SK-N-SH (cell line): ENCODE results near the gene MTUS2. TPM values are rescaled to one million over a fixed set of nuclear protein-coding genes. Genes with fewer than 3 reads are reported as not detected.
A peak's percentile ranks its signal among the peaks of the same experiment; 100 is the strongest.

Source experiments
- CTCF ChIA-PET: fragments of 300-600, 350-600 bp; formaldehyde crosslinking; extraction: SDS; loops from one replicate; lab custom pipeline; 2021; lab: Yijun Ruan, JAX
- POLR2A ChIA-PET: fragments of 350-600 bp; sonication (Branson Sonifier 250); formaldehyde crosslinking; extraction: SDS; loops from one replicate; lab custom pipeline; 2020; ENCODE audit warnings: antibody characterized with exemption, inconsistent platforms; lab: Yijun Ruan, JAX
- DNase-seq: peaks from one replicate; pipeline ENCODE4 v3.0.0; 2012
- H2AFZ ChIP-seq: fragments of 200-600 bp; sonication (generic); 2 replicates; pipeline ENCODE4 v1.8.1; 2016; ENCODE audit warnings: antibody characterized with exemption, mild to moderate bottlenecking, low read depth
- H3F3A ChIP-seq: fragments of 200-600 bp; sonication (generic); replicated peaks from 2 replicates; pipeline ENCODE3; 2016; ENCODE audit warnings: antibody characterized with exemption, mild to moderate bottlenecking; ENCODE audit not compliant: insufficient read depth
- H3K27ac ChIP-seq, 2 experiments: fragments of 200-500 bp in 1 of 2; fragments of 200-600 bp in 1 of 2; sonication (Bioruptor generic) in 1 of 2; sonication (generic), shearing (Covaris generic) in 1 of 2; 2 replicates each; pipeline versions ENCODE4 v1.5.1 to v1.6.1; 2014 to 2016; ENCODE audit warnings: low read depth in 2 of 2, inconsistent platforms in 1 of 2, low read length in 1 of 2, mild to moderate bottlenecking in 1 of 2, mixed read lengths in 1 of 2
- H3K27me3 ChIP-seq: fragments of 200-600 bp; sonication (generic), shearing (Covaris generic); 2 replicates; pipeline ENCODE4 v1.6.1; 2016; ENCODE audit warnings: mixed run types; ENCODE audit not compliant: insufficient read depth
- H3K36me3 ChIP-seq, 2 experiments: fragments of 200-500 bp in 1 of 2; fragments of 200-600 bp in 1 of 2; sonication (Bioruptor generic) in 1 of 2; sonication (generic) in 1 of 2; replicated peaks in 1 of 2; 2 replicates each; pipeline versions ENCODE3 to v1.5.1; 2014 to 2016; ENCODE audit warnings: low read length in 1 of 2, mild to moderate bottlenecking in 1 of 2; ENCODE audit not compliant: insufficient read depth in 2 of 2, control insufficient read depth in 1 of 2
- H3K4me1 ChIP-seq, 2 experiments: fragments of 200-500 bp in 1 of 2; fragments of 200-600 bp in 1 of 2; sonication (Bioruptor generic) in 1 of 2; sonication (generic), shearing (Covaris generic) in 1 of 2; 2 replicates each; pipeline versions ENCODE4 v1.5.1 to v1.6.1; 2014 to 2016; ENCODE audit warnings: low read depth in 1 of 2, low read length in 1 of 2, mixed run types in 1 of 2; ENCODE audit not compliant: insufficient read depth in 2 of 2, control insufficient read depth in 1 of 2
- H3K4me2 ChIP-seq: fragments of 200-600 bp; sonication (generic), shearing (Covaris generic); 2 replicates; pipeline ENCODE4 v1.6.1; 2017; ENCODE audit warnings: mixed run types
- H3K4me3 ChIP-seq, 2 experiments: fragments of 200-500 bp in 1 of 2; fragments of 200-600 bp in 1 of 2; sonication (Bioruptor generic) in 1 of 2; sonication (generic), shearing (Covaris generic) in 1 of 2; 2 replicates each; pipeline versions ENCODE4 v1.5.1 to v1.8.1; 2014 to 2016; ENCODE audit warnings: low read depth in 2 of 2, inconsistent platforms in 1 of 2, low read length in 1 of 2, mild to moderate bottlenecking in 1 of 2, mixed read lengths in 1 of 2, moderate library complexity in 1 of 2
- H3K79me2 ChIP-seq: fragments of 200-600 bp; sonication (generic); 2 replicates; pipeline ENCODE4 v1.8.1; 2017; ENCODE audit warnings: mild to moderate bottlenecking; ENCODE audit not compliant: insufficient read depth
- H3K9ac ChIP-seq: fragments of 200-600 bp; sonication (generic); 2 replicates; pipeline ENCODE4 v1.6.1; 2017; ENCODE audit warnings: mixed run types
- H3K9me2 ChIP-seq: fragments of 200-600 bp; sonication (generic); 2 replicates; pipeline ENCODE4 v1.6.1; 2017; ENCODE audit warnings: mixed run types
- H3K9me3 ChIP-seq: fragments of 200-600 bp; sonication (generic); 2 replicates; pipeline ENCODE4 v1.6.1; 2017; ENCODE audit warnings: mixed run types, mild to moderate bottlenecking, moderate library complexity
- H4K20me1 ChIP-seq: fragments of 200-600 bp; sonication (generic); 2 replicates; pipeline ENCODE4 v1.6.1; 2017; ENCODE audit warnings: mild to moderate bottlenecking, mixed run types; ENCODE audit not compliant: insufficient read depth
- EP300 ChIP-seq, 2 experiments: IDR thresholded peaks; 2 replicates each; pipeline versions ENCODE4 v1.4.0 to v1.6.1; 2012; ENCODE audit warnings: borderline replicate concordance in 1 of 2, low read depth in 1 of 2, low read length in 1 of 2
- FOSL2 ChIP-seq: IDR thresholded peaks from 2 replicates; pipeline ENCODE4 v1.4.0; 2012; ENCODE audit warnings: low read depth, mild to moderate bottlenecking, moderate library complexity, borderline replicate concordance
- FOXJ3 ChIP-seq: sonication (generic); formaldehyde crosslinking; IDR thresholded peaks from 2 replicates; pipeline ENCODE4 v1.5.1; 2020; ENCODE audit warnings: mild to moderate bottlenecking, missing genetic modification reagents
- GATA2 ChIP-seq: sonication (generic); formaldehyde crosslinking; IDR thresholded peaks from 2 replicates; pipeline ENCODE4 v1.5.0; 2020; ENCODE audit warnings: mild to moderate bottlenecking, missing genetic modification reagents
- MEF2A ChIP-seq: IDR thresholded peaks from 2 replicates; pipeline ENCODE4 v1.4.0; 2012; ENCODE audit warnings: low read depth, borderline replicate concordance
- MXI1 ChIP-seq: IDR thresholded peaks from 2 replicates; pipeline ENCODE4 v1.6.1; 2012; ENCODE audit warnings: mild to moderate bottlenecking, low read depth, low read length, improper control_type of control experiment
- NFIC ChIP-seq: IDR thresholded peaks from 2 replicates; pipeline ENCODE4 v1.4.0; 2012; ENCODE audit warnings: borderline replicate concordance
- PBX3 ChIP-seq: IDR thresholded peaks from 2 replicates; pipeline ENCODE4; 2012
- POLR2AphosphoS5 ChIP-seq: IDR thresholded peaks from 2 replicates; pipeline ENCODE4 v1.6.1; 2012; ENCODE audit warnings: low read depth, low read length
- RCOR1 ChIP-seq: fragments of 150-350 bp; IDR thresholded peaks from 2 replicates; pipeline ENCODE4 v1.6.1; 2017; ENCODE audit warnings: antibody characterized with exemption, low read length
- RXRA ChIP-seq: IDR thresholded peaks from 2 replicates; pipeline ENCODE4 v1.4.0; 2012; ENCODE audit warnings: low read depth, mild to moderate bottlenecking, borderline replicate concordance
- TEAD4 ChIP-seq: IDR thresholded peaks from 2 replicates; pipeline ENCODE4 v1.4.0; 2012; ENCODE audit warnings: mild to moderate bottlenecking, borderline replicate concordance; ENCODE audit not compliant: insufficient read depth
- WGBS: methylation state at CpG from one replicate; pipeline ENCODE4 v1.1.6; 2017; ENCODE audit warnings: low lambda C conversion rate; 5-methylcytosine and 5-hydroxymethylcytosine counted together
- polyA plus RNA-seq, 3 experiments: library from polyadenylated mRNA; depleted of rRNA; stranded (reverse); fragments of >200 nt; gene quantifications; 2 replicates each; pipeline ENCODE4 v1.2.3, GENCODE V29; 2012

MTUS2 gene
- polyA plus RNA-seq, 1 of the 3 experiments (the other 2 are of a cell fraction): 1.7 TPM

DNA sequence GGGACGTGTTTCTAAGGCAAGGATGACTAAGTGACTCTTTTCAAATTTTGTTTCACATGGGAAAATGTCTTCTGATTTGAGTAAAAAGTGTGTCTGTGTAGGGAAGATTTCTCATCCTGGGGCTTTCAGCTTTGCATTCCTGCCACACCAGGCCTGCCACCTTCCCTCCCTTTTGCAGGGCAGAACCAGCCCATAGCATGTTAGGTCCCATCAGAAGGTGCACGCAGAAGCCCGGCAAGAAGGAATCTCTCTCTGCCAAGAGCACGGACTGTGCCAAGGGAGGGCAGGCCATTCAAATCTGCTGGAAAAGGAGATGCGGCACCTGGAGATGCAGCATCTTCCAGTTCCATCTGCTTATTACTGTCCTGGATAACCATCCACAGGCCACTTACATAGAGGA is 563.3 kb downstream of the MTUS2 start:
- no peak overlapping the region for H3K9ac ChIP-seq
- H2AFZ ChIP-seq: no peak overlapping the region
- POLR2A ChIA-PET: no interaction called here
- TF ChIP-seq TEAD4 (no peak), FOXJ3 (no peak), RXRA (no peak), POLR2AphosphoS5 (no peak), NFIC (no peak), MEF2A (no peak)
- TF ChIP-seq, all 33 proteins: peak for 0
- CTCF ChIA-PET: interaction anchor here (0.9 to 2.3 kb wide), 5 partner anchors 14 to 88 kb away, joined by 3 to 9 read pairs (median 5); no protein-coding TSS in a partner anchor
- Histone ChIP-seq H3K4me3 (no peak overlapping the region), H3K36me3 (no peaks in the 10 kb centered on the region), H3K79me2 (no peaks in the 10 kb centered on the region), H3K9me2 (no peaks in the 10 kb centered on the region), H3F3A (no peaks in the 10 kb centered on the region), H3K27ac (no peak overlapping the region), H3K4me1 (peaks cover 0 to 19% of the 10 kb centered on the region in 2 experiments; a peak in 2 of 4 replicates), H3K4me2 (no peak overlapping the region), H3K27me3 (no peaks in the 10 kb centered on the region; the same call in 1 of the 2 replicates), H3K9me3 (no peaks in the 10 kb centered on the region), H4K20me1 (no peaks in the 10 kb centered on the region)
- DNase-seq: no peak
- 51% methylated on average over 3 of the region's 5 CpGs for WGBS

DNA sequence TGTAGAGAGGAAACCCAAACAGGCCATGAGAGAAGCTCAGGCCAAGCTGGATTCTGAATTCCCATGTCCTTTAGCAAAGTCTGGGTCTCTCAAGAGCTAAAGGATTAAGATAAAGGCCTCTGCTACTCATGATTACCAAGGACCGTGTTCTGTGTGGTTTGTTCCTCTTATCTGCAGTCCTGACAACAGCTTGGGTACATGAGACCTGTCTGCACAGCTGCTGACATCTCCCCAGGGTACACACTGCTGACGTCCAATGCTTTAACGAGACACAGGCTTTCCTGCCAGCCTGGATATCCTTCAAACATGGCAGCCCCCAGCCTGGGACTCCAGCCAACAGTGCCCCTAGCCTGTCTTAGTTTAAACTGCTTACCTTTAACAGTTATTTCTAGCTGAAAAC is 564.3 kb downstream of the MTUS2 start:
- 0% methylated on average over 3 of the region's 3 CpGs for WGBS
- no peaks in the 10 kb centered on the region for H3F3A ChIP-seq
- H3K4me2 ChIP-seq: no peak overlapping the region

GRCh38 chr13:29384871-29385270 is 564.7 kb downstream of the MTUS2 start:
- H2AFZ ChIP-seq: no peak overlapping the region
- 45% methylated on average over 4 of the region's 4 CpGs for WGBS
- H3K4me3 ChIP-seq: no peak overlapping the region
- H3F3A ChIP-seq: no peaks in the 10 kb centered on the region
- H3K9ac ChIP-seq: no peak overlapping the region
- H3K27ac ChIP-seq: peak overlapping the region in 1 of 2 experiments; percentile 47; a peak in 2 of 4 replicates
- TF ChIP-seq FOSL2 (no peak), PBX3 (no peak), MXI1 (no peak)
- ChIA-PET POLR2A (no interaction called here), CTCF (interaction anchor here (1.0 to 2.3 kb wide), 5 partner anchors 16 to 87 kb away, joined by 3 to 9 read pairs (median 5); no protein-coding TSS in a partner anchor)
- H3K36me3 ChIP-seq: no peaks in the 10 kb centered on the region
- H3K4me1 ChIP-seq: peaks cover 0 to 19% of the 10 kb centered on the region in 2 experiments; a peak in 2 of 4 replicates
- H3K27me3 ChIP-seq: no peaks in the 10 kb centered on the region; the same call in 1 of the 2 replicates
- no peak for DNase-seq
- no peaks in the 10 kb centered on the region for H4K20me1 ChIP-seq
- no peaks in the 10 kb centered on the region for H3K79me2 ChIP-seq
- H3K9me2 ChIP-seq: no peaks in the 10 kb centered on the region
- no peak overlapping the region for H3K4me2 ChIP-seq
- no peaks in the 10 kb centered on the region for H3K9me3 ChIP-seq

More for the DNA sequence above, 564.3 kb downstream of the MTUS2 start:
- Histone ChIP-seq H3K9me2 (no peaks in the 10 kb centered on the region), H3K27me3 (no peaks in the 10 kb centered on the region; the same call in 1 of the 2 replicates), H3K79me2 (no peaks in the 10 kb centered on the region), H3K9ac (no peak overlapping the region), H2AFZ (no peak overlapping the region), H3K9me3 (no peaks in the 10 kb centered on the region), H3K4me1 (peaks cover 0 to 19% of the 10 kb centered on the region in 2 experiments; a peak in 2 of 4 replicates), H4K20me1 (no peaks in the 10 kb centered on the region), H3K27ac (peak overlapping the region in 1 of 2 experiments; percentile 58; a peak in 2 of 4 replicates), H3K36me3 (no peaks in the 10 kb centered on the region), H3K4me3 (no peak overlapping the region)
- ChIA-PET POLR2A (no interaction called here), CTCF (interaction anchor here (0.7 to 2.3 kb wide), 7 partner anchors 15 to 87 kb away, joined by 3 to 9 read pairs (median 4); no protein-coding TSS in a partner anchor)
- TF ChIP-seq GATA2 (CRISPR knock-in tag) (peak; percentile 87), FOXJ3 (0 out of 2 replicates have a peak, but pooled peaks have one; percentile 55), POLR2AphosphoS5 (no peak), RCOR1 (peak; percentile 76; the same call in 1 of the 2 replicates), EP300 (IDR thresholded peaks at IDR 0.05; ENCODE audit: borderline replicate concordance in 1 of 2, low read depth in 1 of 2, low read length in 1 of 2) (peak in 1 of 2 experiments; percentile 72; a peak in 2 of 4 replicates)
- peak; percentile 64 for DNase-seq
